GM18909 (cell line): ENCODE measurements around the gene FRY.
A peak's percentile ranks its signal among the peaks of the same experiment; 100 is the strongest.

Experiments
- ATAC-seq: cut with Tn5 transposase; IDR thresholded peaks from one replicate; pipeline ENCODE4 v1.9.1; 2021; ENCODE audit warnings: mild to moderate bottlenecking; ENCODE audit not compliant: unreplicated experiment, poor library complexity

FRY gene

GRCh38 chr13:32159137-32159869 is 127.7 kb downstream of the FRY start:
- no peak for ATAC-seq

DNA sequence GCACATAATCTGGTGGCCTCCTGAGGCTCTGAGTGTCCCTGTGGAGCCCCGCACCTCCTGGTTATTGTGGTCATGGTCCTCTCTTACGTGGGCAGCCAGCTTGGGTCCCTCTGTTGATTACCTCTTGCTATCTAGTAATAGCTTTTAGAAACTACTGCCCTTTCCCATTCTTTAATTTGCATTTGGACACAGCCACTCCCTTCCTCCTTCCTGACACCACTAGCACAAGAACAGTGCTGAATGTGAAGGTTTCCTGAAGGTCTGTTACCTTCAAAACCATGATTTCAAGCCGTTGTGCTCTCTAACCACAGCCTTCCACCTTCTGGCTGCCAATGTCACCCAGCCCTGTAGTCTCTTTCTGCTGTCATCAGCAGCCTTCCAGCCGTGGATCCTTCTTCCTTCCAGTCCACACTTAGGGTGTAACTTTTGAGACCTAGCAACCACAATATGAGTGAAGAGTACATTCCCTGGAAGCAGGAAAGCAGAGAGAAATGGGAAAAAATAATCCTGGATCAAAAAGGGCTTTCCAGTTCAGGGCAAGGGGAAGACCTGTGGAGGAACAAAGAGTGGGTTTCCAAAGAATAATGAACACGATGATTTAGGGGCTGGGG is 130.9 kb downstream of the FRY start:
- ATAC-seq: no peak

GRCh38 chr13:32164622-32165268 is 133.2 kb downstream of the FRY start:
- peak; percentile 52 for ATAC-seq

DNA sequence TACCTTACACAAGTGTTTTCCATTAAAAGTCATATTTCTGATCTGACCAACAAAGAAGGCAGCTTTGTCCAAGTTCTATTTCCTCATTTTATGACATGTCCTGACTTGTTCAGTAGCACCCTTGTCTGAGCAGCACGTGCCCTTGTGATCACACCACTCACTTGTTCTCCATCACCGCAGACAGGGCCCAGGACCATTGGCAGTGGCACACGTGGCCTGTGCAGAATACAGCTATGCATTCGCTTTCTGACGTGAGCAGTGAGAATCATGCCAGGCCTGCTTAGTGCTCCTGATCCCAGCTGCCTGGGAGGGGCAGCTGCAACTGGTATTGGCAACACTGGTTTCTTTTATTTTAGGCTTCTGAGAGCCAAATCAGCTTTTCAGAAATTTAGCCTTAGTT is 134.2 kb downstream of the FRY start:
- no peak for ATAC-seq

GRCh38 chr13:32168131-32168530 is 136.6 kb downstream of the FRY start:
- ATAC-seq: no peak

DNA sequence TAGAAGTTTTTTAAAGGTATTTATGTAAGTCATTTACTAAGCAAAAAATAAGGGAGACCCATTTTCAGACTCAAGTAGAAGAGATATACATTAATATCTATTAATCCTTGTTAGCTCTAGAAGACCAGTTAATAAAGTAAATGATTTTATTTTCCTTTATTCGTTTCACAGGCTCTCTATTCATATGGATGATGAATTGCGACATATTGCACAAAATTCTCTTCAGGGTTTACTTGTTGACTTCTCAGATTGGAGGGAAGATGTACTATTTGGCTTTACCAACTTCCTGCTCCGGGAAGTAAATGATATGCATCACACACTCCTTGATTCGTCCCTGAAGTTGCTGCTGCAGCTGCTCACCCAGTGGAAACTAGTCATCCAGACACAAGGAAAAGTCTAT is 139.3 kb downstream of the FRY start:
- ATAC-seq: no peak

- no peak for ATAC-seq
Observed at GRCh38 chr13:32173881-32174280, 142.3 kb downstream of the FRY start.

DNA sequence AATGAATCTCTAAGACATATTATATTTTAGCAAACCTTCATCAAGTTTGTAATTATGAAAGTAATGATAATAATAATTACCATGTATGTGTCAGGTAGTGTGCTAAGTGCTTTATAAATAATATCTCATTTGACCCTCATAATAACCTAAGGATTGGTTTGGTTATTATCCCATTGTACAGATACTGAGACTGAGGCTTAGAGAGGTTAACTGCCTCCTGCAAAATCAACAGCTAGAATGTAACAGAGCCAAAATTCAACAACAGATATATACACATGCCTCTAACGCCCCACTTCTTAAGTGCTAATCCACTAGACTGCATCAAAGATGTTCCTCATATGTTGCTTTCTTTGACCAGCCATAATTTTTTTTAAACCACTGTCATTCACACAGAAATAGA is 142.8 kb downstream of the FRY start:
- no peak for ATAC-seq

DNA sequence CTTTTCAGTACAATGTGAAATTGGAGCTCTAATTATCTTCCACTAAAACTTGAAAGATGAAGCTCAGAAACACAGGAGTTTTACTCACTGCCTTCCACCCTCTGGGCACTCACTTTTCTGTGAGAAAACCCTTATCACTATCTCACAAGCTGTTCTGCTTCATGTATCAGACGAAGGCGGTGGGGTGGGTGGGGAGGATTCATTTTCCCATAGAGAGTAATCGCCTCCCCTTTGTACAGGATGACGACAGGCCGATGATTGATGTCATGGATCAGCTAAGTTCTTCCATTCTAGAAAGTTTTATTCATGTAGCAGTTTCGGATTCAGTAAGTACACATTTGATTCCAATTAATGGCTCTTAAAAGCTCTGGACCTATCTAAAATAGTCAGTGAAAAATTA is 143.7 kb downstream of the FRY start:
- ATAC-seq: no peak

GRCh38 chr13:32175943-32176342 is 144.4 kb downstream of the FRY start:
- no peak for ATAC-seq

DNA sequence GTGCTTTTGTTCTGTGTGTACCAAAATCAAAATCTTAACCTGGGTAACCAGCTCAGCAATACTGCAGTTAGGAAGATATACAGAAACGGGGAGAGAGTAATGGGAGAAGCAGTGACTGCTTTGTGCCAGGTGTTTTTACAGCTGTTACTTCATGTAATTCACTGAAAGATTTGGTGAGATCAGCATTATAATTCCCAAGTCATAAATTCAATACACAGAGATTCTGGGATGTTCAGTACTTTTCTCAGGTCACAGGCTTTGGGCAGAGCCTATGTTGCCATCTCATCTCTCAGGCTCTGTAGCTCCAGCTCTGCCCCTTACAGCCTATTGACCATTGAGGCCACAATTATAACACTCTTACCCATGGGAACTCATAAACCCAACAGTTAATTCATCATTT is 145.1 kb downstream of the FRY start:
- no peak for ATAC-seq

GRCh38 chr13:32178763-32179162 is 147.2 kb downstream of the FRY start:
- ATAC-seq: no peak

DNA sequence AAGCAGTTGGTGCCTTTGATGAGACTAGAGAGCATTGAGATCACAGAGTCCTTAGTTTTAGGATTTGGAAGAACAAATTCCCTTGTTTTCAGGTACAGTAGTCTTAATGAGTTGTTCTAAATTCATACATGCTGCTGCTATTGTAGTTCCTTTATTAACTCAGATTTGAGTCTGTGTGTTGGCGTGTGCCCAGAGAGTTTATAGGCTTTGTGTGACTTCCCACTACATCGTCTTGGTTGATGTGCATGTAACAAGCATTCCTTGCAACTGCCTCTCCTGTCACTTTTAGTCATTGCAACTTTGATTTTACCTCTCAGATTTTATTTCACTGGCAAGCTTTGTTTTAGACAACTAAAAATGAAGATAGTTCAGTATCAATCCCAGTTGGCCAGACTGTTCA is 148.1 kb downstream of the FRY start:
- ATAC-seq: no peak

DNA sequence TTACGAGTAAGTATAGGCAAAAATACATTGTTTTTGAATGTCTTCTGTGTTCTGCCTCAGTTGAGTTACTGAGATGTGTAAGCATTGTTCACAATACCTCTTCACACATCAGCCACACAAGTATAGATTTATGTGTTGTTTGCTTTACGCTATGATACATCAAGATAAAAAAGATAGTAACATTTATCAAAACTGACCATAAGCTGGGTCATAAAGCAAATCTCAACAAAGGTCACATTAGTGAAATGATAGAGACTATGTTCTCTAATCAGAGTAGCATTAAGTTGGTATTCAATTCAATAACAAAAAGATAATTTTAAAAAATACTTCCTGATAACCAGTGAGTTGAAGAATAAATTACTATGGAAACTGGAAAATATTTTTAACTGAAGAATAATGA is 156.1 kb downstream of the FRY start:
- ATAC-seq: no peak

GRCh38 chr13:32191452-32191998 is 160.0 kb downstream of the FRY start:
- ATAC-seq: no peak

DNA sequence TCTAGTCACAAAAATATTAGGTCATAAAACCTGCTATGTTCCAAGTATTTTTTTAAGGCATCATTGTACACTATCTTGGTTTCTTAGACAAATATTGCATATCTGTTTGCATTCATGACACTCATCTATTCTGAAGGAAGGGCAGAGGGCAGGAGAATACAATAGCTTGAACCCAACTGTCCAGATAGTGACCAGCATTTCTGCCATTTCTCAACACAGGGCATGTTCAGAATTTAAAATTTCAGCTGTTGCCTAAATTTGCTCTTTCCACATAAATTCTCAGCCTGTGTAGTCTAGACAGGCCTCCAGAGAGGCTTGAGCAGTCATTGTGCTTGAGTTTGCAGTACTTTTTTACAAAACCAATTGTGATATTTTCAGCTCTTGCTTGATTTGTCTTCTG is 164.1 kb downstream of the FRY start:
- ATAC-seq: no peak

- ATAC-seq: no peak
Observed at GRCh38 chr13:32199168-32199567, 167.6 kb downstream of the FRY start.

- ATAC-seq: no peak
Observed at GRCh38 chr13:32200741-32201140, 169.2 kb downstream of the FRY start.

DNA sequence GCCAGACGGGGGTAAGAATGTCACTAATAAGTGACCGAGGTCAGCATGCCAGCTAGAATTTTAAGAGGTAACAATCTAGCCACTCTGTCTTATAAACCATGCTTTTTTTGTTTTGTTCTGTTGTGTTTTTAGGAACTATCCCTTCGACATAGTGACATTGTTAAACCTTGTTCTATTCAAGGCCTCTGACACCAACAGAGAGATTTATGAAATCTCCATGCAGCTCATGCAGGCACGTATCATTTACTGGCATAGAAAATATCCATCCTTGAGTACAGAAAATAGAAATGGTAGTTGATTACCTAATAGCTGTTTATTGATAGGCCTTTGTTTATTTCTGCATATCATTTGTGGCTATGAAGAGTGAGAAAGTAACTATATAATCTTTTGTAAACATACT is 170.2 kb downstream of the FRY start:
- no peak for ATAC-seq

DNA sequence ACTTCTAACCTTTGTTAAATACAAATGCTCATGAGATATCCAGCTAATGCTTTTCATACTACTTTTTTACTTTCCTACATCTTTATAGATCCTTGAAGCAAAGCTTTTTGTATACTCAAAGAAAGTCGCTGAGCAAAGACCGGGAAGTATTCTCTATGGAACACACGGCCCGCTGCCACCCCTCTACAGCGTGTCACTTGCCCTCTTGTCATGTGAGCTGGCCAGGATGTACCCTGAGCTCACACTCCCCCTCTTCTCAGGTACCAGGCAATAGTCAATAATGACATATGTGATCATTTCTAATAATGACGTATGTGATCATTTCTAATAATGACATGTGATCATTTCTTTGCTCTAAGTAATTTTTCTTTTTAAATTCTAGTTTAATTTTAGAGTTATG is 170.7 kb downstream of the FRY start:
- no peak for ATAC-seq

GRCh38 chr13:32203221-32203620 is 171.6 kb downstream of the FRY start:
- ATAC-seq: no peak

GRCh38 chr13:32203736-32204135 is 172.2 kb downstream of the FRY start:
- ATAC-seq: no peak
